ENCODE results near the gene UBN2. TPM values are rescaled to one million over a fixed set of nuclear protein-coding genes. Genes with fewer than 3 reads are reported as not detected.
A peak's percentile ranks its signal among the peaks of the same experiment; 100 is the strongest.

The UBN2 gene
- total RNA-seq: 10 to 100 TPM; 13.9 to 25.2 TPM

GRCh38 chr7:139230774-139231512, at the start of gene UBN2:
Gene UBN2, plus strand, starts transcription at chr7:139231237. Its CDS starts 248 bp downstream, at chr7:139231485.
- TF ChIP-seq, protein P1, sequence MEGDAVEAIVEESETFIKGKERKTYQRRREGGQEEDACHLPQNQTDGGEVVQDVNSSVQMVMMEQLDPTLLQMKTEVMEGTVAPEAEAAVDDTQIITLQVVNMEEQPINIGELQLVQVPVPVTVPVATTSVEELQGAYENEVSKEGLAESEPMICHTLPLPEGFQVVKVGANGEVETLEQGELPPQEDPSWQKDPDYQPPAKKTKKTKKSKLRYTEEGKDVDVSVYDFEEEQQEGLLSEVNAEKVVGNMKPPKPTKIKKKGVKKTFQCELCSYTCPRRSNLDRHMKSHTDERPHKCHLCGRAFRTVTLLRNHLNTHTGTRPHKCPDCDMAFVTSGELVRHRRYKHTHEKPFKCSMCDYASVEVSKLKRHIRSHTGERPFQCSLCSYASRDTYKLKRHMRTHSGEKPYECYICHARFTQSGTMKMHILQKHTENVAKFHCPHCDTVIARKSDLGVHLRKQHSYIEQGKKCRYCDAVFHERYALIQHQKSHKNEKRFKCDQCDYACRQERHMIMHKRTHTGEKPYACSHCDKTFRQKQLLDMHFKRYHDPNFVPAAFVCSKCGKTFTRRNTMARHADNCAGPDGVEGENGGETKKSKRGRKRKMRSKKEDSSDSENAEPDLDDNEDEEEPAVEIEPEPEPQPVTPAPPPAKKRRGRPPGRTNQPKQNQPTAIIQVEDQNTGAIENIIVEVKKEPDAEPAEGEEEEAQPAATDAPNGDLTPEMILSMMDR (IDR thresholded peaks at IDR 0.05): peak in 1 of 4 experiments; percentile 11
- peak; percentile 90 for TF ChIP-seq POLR2A (IDR thresholded peaks at IDR 0.05)
- peak; percentile 98 for TF ChIP-seq POLR2AphosphoS5 (IDR thresholded peaks at IDR 0.05)
- intact Hi-C loops (cut with DNase I): loop anchor here (5.0 to 10.0 kb wide), 2 partner anchors 99 to 134 kb away; a partner anchor contains a TSS
- no peaks in the 10 kb centered on the region for H3K4me1 ChIP-seq (replicated peaks)
- WGBS: under 1% methylated on average over 51 of the region's 63 CpGs
- no peaks in the 10 kb centered on the region for H3K27me3 ChIP-seq (replicated peaks; ENCODE audit: insufficient read depth)
- DNase-seq (ENCODE audit: low spot score): peak; percentile 94
- H3K9me3 ChIP-seq: no peaks in the 10 kb centered on the region
- peak within 1 kb of the TSS; percentile 96 to 98 for H3K27ac ChIP-seq
- H3K4me3 ChIP-seq: peak within 1 kb of the TSS; percentile 98 to 100
- no peaks in the 10 kb centered on the region for H3K36me3 ChIP-seq

DNA sequence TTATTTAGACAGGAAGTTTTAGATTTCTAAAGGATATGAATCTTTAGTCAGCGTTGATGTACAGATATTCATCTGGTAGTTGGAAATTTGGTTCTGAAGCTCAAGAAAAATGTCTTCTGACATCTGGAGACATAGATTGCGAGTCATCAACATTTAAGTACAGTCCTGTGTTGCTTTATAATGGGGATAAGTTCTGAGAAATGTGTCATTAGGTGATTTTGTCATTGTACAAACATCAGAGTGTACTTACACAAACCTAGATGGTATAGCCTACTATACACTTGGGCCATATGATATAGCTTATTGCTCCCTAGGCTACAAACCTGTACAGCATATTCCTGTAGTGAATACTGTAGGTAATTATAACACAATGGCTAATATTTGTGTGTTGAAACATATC, 49.6 kb upstream of the UBN2 start:
- intact Hi-C loops (cut with DNase I): no loop called here
- TF ChIP-seq POLR2AphosphoS5 (IDR thresholded peaks at IDR 0.05): no peak
- TF ChIP-seq, protein P1 (IDR thresholded peaks at IDR 0.05): no peak
- no peak for TF ChIP-seq POLR2A (IDR thresholded peaks at IDR 0.05)
- Histone ChIP-seq H3K27ac (no peak overlapping the region), H3K9me3 (no peaks in the 10 kb centered on the region), H3K4me1 (replicated peaks) (no peaks in the 10 kb centered on the region), H3K36me3 (no peaks in the 10 kb centered on the region), H3K27me3 (replicated peaks; ENCODE audit: insufficient read depth) (no peaks in the 10 kb centered on the region), H3K4me3 (no peak overlapping the region)
- no peak for DNase-seq (ENCODE audit: low spot score)
- 96% methylated on average over 2 of the region's 2 CpGs for WGBS

DNA sequence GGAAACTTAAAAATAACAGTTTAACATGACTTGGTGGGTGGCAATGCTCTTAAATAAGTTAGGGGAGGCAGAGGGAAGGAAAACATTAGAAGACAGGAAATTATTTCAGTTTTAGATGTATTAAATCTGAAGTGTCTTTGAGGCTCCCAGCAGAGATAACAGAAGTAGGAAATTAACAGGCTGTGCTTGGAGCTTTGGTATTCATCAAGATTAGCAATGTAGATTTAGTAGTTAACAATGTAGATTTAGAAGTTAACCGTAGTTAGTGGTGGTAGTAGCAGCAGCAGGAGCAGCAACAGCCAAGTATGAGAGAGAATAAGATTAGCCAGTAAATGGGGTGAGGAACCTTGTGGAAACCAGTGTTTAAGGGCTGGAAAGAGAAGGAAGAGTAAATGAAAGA, 48.7 kb upstream of the UBN2 start:
- Histone ChIP-seq H3K27ac (no peak overlapping the region), H3K36me3 (no peaks in the 10 kb centered on the region), H3K27me3 (replicated peaks; ENCODE audit: insufficient read depth) (no peaks in the 10 kb centered on the region), H3K9me3 (no peaks in the 10 kb centered on the region), H3K4me1 (replicated peaks) (no peaks in the 10 kb centered on the region), H3K4me3 (no peak overlapping the region)
- intact Hi-C loops (cut with DNase I): no loop called here
- 27% methylated on average over 1 of the region's 1 CpG for WGBS
- no peak for TF ChIP-seq POLR2AphosphoS5 (IDR thresholded peaks at IDR 0.05)
- TF ChIP-seq POLR2A (IDR thresholded peaks at IDR 0.05): no peak
- TF ChIP-seq, protein P1 (IDR thresholded peaks at IDR 0.05): no peak
- no peak for DNase-seq (ENCODE audit: low spot score)

DNA sequence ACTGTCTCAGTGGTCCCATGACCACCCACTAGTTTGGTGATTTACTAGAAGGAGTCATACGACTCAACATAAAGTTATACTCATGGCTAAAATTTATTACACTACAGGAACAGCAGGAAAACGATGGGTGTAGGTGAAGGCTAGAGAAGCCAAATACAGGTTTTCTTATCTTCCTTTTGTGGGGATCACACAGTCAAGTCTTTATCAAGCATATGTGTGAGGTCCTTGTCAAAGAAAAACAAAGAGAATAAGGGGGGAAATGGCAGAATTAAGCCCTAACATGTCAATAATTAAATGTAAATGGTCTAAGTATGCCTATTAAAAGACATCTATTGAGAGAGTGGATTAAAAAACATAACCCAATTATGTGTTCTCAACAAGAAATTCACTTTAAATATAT, 47.8 kb upstream of the UBN2 start:
- no peaks in the 10 kb centered on the region for H3K4me1 ChIP-seq (replicated peaks)
- intact Hi-C loops (cut with DNase I): no loop called here
- H3K36me3 ChIP-seq: no peaks in the 10 kb centered on the region
- DNase-seq (ENCODE audit: low spot score): no peak
- no peak overlapping the region for H3K4me3 ChIP-seq
- TF ChIP-seq POLR2AphosphoS5 (IDR thresholded peaks at IDR 0.05) (no peak), POLR2A (IDR thresholded peaks at IDR 0.05) (no peak)
- TF ChIP-seq, protein P1 (IDR thresholded peaks at IDR 0.05): no peak
- no peaks in the 10 kb centered on the region for H3K27me3 ChIP-seq (replicated peaks; ENCODE audit: insufficient read depth)
- H3K27ac ChIP-seq: no peak overlapping the region
- 39% methylated on average over 2 of the region's 2 CpGs for WGBS
- no peaks in the 10 kb centered on the region for H3K9me3 ChIP-seq

DNA sequence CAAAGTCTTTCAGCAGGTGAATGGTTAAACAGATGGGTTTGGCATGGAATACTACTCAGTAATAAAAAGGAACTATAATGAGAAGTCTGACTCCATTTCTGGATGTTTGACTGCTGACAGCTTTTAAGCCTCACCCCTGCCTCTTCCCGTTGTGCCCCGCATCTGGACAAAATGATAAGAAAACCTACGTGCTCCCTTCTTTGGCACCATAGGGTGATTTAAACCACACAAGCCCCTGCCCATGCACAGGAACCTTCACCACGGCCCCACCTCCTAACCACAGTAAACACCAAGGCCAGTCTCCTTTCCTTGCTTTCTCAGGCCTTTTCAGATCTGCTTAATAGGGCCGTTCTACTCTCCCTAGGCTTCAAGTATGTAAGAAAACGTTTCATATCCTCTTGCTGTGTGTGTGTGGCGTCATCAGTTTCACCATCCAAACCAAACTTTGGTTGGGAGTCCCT, 47.1 kb upstream of the UBN2 start:
- Histone ChIP-seq H3K9me3 (no peaks in the 10 kb centered on the region), H3K27ac (no peak overlapping the region), H3K4me3 (no peak overlapping the region), H3K4me1 (replicated peaks) (no peaks in the 10 kb centered on the region), H3K27me3 (replicated peaks; ENCODE audit: insufficient read depth) (no peaks in the 10 kb centered on the region), H3K36me3 (no peaks in the 10 kb centered on the region)
- WGBS: 83% methylated on average over 7 of the region's 7 CpGs
- TF ChIP-seq POLR2AphosphoS5 (IDR thresholded peaks at IDR 0.05) (no peak), POLR2A (IDR thresholded peaks at IDR 0.05) (no peak)
- TF ChIP-seq, protein P1 (IDR thresholded peaks at IDR 0.05): no peak
- DNase-seq (ENCODE audit: low spot score): no peak
- intact Hi-C loops (cut with DNase I): no loop called here

All from prostate gland (tissue), 2 donors.